SU-DHL-6 (cell line): ENCODE data around the gene ZNF584.

ENCODE experiments used
- H2AFZ ChIP-seq: fragments of 200-600 bp; sonication (generic); 2 replicates; pipeline ENCODE4 v1.6.1; 2014; ENCODE audit warnings: low read depth, mild to moderate bottlenecking, moderate library complexity, mixed read lengths, antibody characterized with exemption, low read length; ENCODE audit not compliant: severe bottlenecking
- H3F3A ChIP-seq: fragments of 200-600 bp; shearing (Covaris generic); 2 replicates; pipeline ENCODE4 v1.6.0; 2016; ENCODE audit warnings: antibody characterized with exemption, mild to moderate bottlenecking; ENCODE audit not compliant: insufficient read depth
- H3K27ac ChIP-seq: fragments of 200-600 bp; sonication (generic); 2 replicates; pipeline ENCODE4 v1.5.1; 2016; ENCODE audit warnings: low read depth, mild to moderate bottlenecking, low read length, moderate library complexity, mixed read lengths
- H3K27me3 ChIP-seq: fragments of 200-600 bp; sonication (generic), shearing (Covaris generic); 2 replicates; pipeline ENCODE4 v1.6.0; 2014; ENCODE audit warnings: mild to moderate bottlenecking, low read length
- H3K36me3 ChIP-seq: fragments of 200-600 bp; sonication (generic); 2 replicates; pipeline ENCODE4 v1.6.1; 2014; ENCODE audit warnings: mild to moderate bottlenecking, low read length, mixed read lengths
- H3K4me2 ChIP-seq: fragments of 300-600, 200-600 bp; shearing (Covaris generic), sonication (generic); 2 replicates; pipeline ENCODE4 v1.6.0; 2014; ENCODE audit warnings: low read length, low read depth, mild to moderate bottlenecking; ENCODE audit not compliant: poor library complexity, severe bottlenecking
- H3K4me3 ChIP-seq: fragments of 200-600 bp; sonication (generic); 2 replicates; pipeline ENCODE4 v1.5.1; 2014; ENCODE audit warnings: antibody characterized with exemption, low read length, mild to moderate bottlenecking, mixed read lengths; ENCODE audit not compliant: insufficient read depth, poor library complexity, severe bottlenecking
- H3K79me2 ChIP-seq: fragments of 200-600 bp; sonication (generic); 2 replicates; pipeline ENCODE4 v1.6.1; 2014; ENCODE audit warnings: mild to moderate bottlenecking, low read length, moderate library complexity; ENCODE audit not compliant: insufficient read depth
- H3K9ac ChIP-seq: fragments of 200-600 bp; sonication (generic); 2 replicates; pipeline ENCODE4 v1.7.0; 2014; ENCODE audit warnings: mild to moderate bottlenecking, low read length
- H3K9me2 ChIP-seq: fragments of 200-600 bp; sonication (generic); replicated peaks from 2 replicates; pipeline ENCODE4 v1.6.1; 2014; ENCODE audit warnings: low read length; ENCODE audit not compliant: insufficient read depth
- H3K9me3 ChIP-seq: fragments of 200-600 bp; sonication (generic); 2 replicates; pipeline ENCODE4 v1.6.1; 2014; ENCODE audit warnings: low read length, mixed read lengths; ENCODE audit not compliant: insufficient read depth
- H4K20me1 ChIP-seq: fragments of 200-600 bp; sonication (generic); 2 replicates; pipeline ENCODE4 v1.6.1; 2014; ENCODE audit warnings: low read depth, mild to moderate bottlenecking, antibody characterized with exemption, low read length, moderate library complexity, mixed read lengths
- EZH2phosphoT487 ChIP-seq: fragments of 200-600 bp; sonication (generic), shearing (Covaris generic); conservative IDR thresholded peaks from 2 replicates; pipeline ENCODE4 v1.6.1; 2018; ENCODE audit warnings: mild to moderate bottlenecking, antibody characterized with exemption, low read length, moderate library complexity, mixed read lengths
- TF ChIP-seq, protein P1 (sequence below): fragments of 200-600 bp; sonication (generic); IDR thresholded peaks from one replicate; pipeline ENCODE4 v1.5.1; 2017; ENCODE audit warnings: antibody characterized with exemption, mild to moderate bottlenecking, low read length, moderate library complexity; ENCODE audit not compliant: insufficient read depth, poor library complexity, severe bottlenecking

ZNF584 gene

DNA sequence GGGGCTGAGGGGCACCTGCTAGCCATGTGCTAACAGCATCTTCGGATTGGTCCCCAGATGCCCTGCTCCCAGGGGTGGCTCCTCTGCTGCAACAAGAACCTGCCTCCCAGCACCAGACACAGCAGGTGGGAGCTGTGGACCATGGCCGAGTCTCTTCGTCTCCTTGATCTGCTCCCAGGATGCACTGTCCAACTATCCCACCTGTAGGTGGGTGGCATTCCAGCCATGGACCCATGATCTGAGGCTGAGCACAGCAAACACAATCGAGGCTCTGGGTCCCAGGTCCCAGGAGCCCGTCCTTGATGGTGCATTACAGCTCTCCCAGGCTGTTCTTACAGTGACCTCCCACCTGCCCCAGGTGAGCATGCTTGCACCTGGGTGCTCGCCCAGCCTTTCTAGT is 29.2 kb upstream of the ZNF584 start:
- Histone ChIP-seq H3K9ac (no peak overlapping the region), H2AFZ (no peak overlapping the region), H3K27me3 (no peaks in the 10 kb centered on the region), H3K79me2 (peaks cover 3% of the 10 kb centered on the region; the same call in 1 of the 2 replicates), H3K27ac (no peak overlapping the region), H3K9me3 (no peaks in the 10 kb centered on the region), H3K4me3 (no peak overlapping the region), H3F3A (peaks cover 10% of the 10 kb centered on the region), H3K36me3 (no peaks in the 10 kb centered on the region), H3K4me2 (peak overlapping the region; percentile 79), H3K9me2 (no peaks in the 10 kb centered on the region), H4K20me1 (no peaks in the 10 kb centered on the region)
- no peak for TF ChIP-seq EZH2phosphoT487
- TF ChIP-seq, protein P1, sequence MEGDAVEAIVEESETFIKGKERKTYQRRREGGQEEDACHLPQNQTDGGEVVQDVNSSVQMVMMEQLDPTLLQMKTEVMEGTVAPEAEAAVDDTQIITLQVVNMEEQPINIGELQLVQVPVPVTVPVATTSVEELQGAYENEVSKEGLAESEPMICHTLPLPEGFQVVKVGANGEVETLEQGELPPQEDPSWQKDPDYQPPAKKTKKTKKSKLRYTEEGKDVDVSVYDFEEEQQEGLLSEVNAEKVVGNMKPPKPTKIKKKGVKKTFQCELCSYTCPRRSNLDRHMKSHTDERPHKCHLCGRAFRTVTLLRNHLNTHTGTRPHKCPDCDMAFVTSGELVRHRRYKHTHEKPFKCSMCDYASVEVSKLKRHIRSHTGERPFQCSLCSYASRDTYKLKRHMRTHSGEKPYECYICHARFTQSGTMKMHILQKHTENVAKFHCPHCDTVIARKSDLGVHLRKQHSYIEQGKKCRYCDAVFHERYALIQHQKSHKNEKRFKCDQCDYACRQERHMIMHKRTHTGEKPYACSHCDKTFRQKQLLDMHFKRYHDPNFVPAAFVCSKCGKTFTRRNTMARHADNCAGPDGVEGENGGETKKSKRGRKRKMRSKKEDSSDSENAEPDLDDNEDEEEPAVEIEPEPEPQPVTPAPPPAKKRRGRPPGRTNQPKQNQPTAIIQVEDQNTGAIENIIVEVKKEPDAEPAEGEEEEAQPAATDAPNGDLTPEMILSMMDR, result no peak

DNA sequence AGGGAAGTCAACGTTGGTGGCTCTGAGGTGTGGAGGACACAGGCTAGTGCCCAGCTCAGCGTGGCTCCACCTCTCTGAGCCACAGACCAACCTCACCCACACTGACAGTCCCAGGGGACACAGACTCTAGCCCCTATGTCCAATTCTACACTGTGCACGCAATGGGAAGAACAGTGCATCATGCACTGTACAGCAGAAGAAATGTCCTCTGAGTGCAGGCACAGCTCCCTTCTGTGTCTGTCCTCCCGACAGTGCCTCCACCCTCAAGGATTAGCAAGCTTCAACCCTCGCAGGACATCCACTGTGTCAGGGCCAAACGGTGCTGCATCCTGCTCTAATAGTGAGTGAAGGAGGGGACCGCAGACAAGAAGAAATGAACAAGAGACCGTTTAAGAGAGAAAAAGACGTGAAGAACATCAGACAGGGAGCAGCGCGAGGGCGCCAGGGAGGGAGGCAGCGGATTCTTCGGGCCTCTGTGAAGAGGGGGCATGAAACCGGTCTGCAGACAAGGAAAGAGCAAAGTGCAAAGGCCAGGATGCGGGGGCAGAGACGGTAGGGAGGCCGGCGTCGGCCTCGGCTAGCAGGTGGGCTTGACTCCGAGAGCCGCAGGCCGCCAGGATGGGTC is 28.3 kb upstream of the ZNF584 start:
- Histone ChIP-seq H3K79me2 (peaks cover 3% of the 10 kb centered on the region; the same call in 1 of the 2 replicates), H3K9me3 (no peaks in the 10 kb centered on the region), H3K4me2 (peak overlapping the region; percentile 79), H3K9me2 (no peaks in the 10 kb centered on the region), H3K4me3 (peak overlapping the region; percentile 61), H3K27me3 (no peaks in the 10 kb centered on the region), H3K36me3 (no peaks in the 10 kb centered on the region), H2AFZ (peak overlapping the region; percentile 29), H3K9ac (peak overlapping the region; percentile 86), H3K27ac (peak overlapping the region; percentile 75), H3F3A (peaks cover 10% of the 10 kb centered on the region), H4K20me1 (no peaks in the 10 kb centered on the region)
- TF ChIP-seq EZH2phosphoT487, result no peak
- TF ChIP-seq, protein P1, result no peak

GRCh38 chr19:58380662-58381459 is 27.6 kb upstream of the ZNF584 start, which contains the start of gene ZNF837:
ZNF837 (minus strand) TSS chr19:58381030; CDS start chr19:58369332, 11,698 bp downstream.
- no peaks in the 10 kb centered on the region for H3K9me3 ChIP-seq
- peak within 1 kb of the TSS; percentile 79 for H3K4me2 ChIP-seq
- H3K36me3 ChIP-seq, result no peaks in the 10 kb centered on the region
- H4K20me1 ChIP-seq, result no peaks in the 10 kb centered on the region
- no peaks in the 10 kb centered on the region for H3K27me3 ChIP-seq
- H3K79me2 ChIP-seq, result peaks cover 3% of the 10 kb centered on the region; the same call in 1 of the 2 replicates
- H3K27ac ChIP-seq, result peak within 1 kb of the TSS; percentile 75
- TF ChIP-seq, protein P1, result no peak
- TF ChIP-seq EZH2phosphoT487, result no peak
- H3K9ac ChIP-seq, result peak within 1 kb of the TSS; percentile 86
- H2AFZ ChIP-seq, result peak within 1 kb of the TSS; percentile 29
- no peaks in the 10 kb centered on the region for H3K9me2 ChIP-seq
- H3K4me3 ChIP-seq, result peak within 1 kb of the TSS; percentile 88
- peaks cover 15% of the 10 kb centered on the region for H3F3A ChIP-seq
